ENCODE data around the gene ERBB2.
"Not testable (repeated sequence)": the region's sequence is repeated elsewhere in the genome, so short reads cannot be mapped to it uniquely, and the experiment has no call there.

ERBB2 gene

GRCh38 chr17:39742856-39743436 is 43.1 kb downstream of the ERBB2 start:
- FAIRE-seq, result no peak
- DNase-seq (ENCODE audit: low spot score), result no peak

- DNase-seq (ENCODE audit: low spot score), result no peak
- FAIRE-seq, result no peak
These were observed 44.4 kb downstream of the ERBB2 start for GRCh38 chr17:39744075-39744835.

- DNase-seq (ENCODE audit: low spot score), result no peak
- FAIRE-seq, result no peak
These were observed 45.0 kb downstream of the ERBB2 start for GRCh38 chr17:39744836-39745215.

- FAIRE-seq (no peak), DNase-seq (ENCODE audit: low spot score) (no peak)
These were observed 45.7 kb downstream of the ERBB2 start for GRCh38 chr17:39745335-39746144.

- FAIRE-seq, result no peak
- DNase-seq (ENCODE audit: low spot score), result no peak
These were observed 46.2 kb downstream of the ERBB2 start for GRCh38 chr17:39746145-39746461.

GRCh38 chr17:39747745-39748144 is 47.9 kb downstream of the ERBB2 start:
- FAIRE-seq (no peak), DNase-seq (ENCODE audit: low spot score) (no peak)

- not testable (repeated sequence) for DNase-seq (ENCODE audit: low spot score)
These were observed 48.7 kb downstream of the ERBB2 start for GRCh38 chr17:39748444-39749034.

GRCh38 chr17:39750131-39751015 is 50.5 kb downstream of the ERBB2 start:
- DNase-seq (ENCODE audit: low spot score) (no peak), FAIRE-seq (no peak)

More at GRCh38 chr17:39748444-39749034, 48.7 kb downstream of the ERBB2 start:
- FAIRE-seq, result not testable (repeated sequence)

GRCh38 chr17:39751016-39751543 is 51.2 kb downstream of the ERBB2 start:
- no peak for FAIRE-seq
- DNase-seq (ENCODE audit: low spot score), result no peak

- FAIRE-seq, result no peak
These were observed 51.8 kb downstream of the ERBB2 start for GRCh38 chr17:39751637-39752036.

GRCh38 chr17:39752241-39752881 is 52.5 kb downstream of the ERBB2 start:
- no peak for DNase-seq (ENCODE audit: low spot score)
- FAIRE-seq, result no peak

More at GRCh38 chr17:39751637-39752036, 51.8 kb downstream of the ERBB2 start:
- DNase-seq (ENCODE audit: low spot score), result no peak

GRCh38 chr17:39753514-39754160 is 53.8 kb downstream of the ERBB2 start:
- FAIRE-seq (no peak), DNase-seq (ENCODE audit: low spot score) (no peak)

GRCh38 chr17:39754161-39754957 is 54.5 kb downstream of the ERBB2 start:
- DNase-seq (ENCODE audit: low spot score) (peak; percentile 89), FAIRE-seq (no peak)

GRCh38 chr17:39754958-39755553 is 55.2 kb downstream of the ERBB2 start:
- no peak for DNase-seq (ENCODE audit: low spot score)
- FAIRE-seq, result no peak

GRCh38 chr17:39755554-39756379 is 55.9 kb downstream of the ERBB2 start:
- no peak for DNase-seq (ENCODE audit: low spot score)
- FAIRE-seq, result no peak

GRCh38 chr17:39756380-39757079 is 56.7 kb downstream of the ERBB2 start:
- no peak for DNase-seq (ENCODE audit: low spot score)
- FAIRE-seq, result no peak

GRCh38 chr17:39757176-39757662 is 57.4 kb downstream of the ERBB2 start:
- DNase-seq (ENCODE audit: low spot score) (no peak), FAIRE-seq (no peak)
